Fibroblast of peridontal ligament (primary cell): ENCODE results near the gene HMGXB3.

ENCODE experiments used
- DNase-seq: peaks from one replicate; pipeline ENCODE4 v3.0.0-alpha.2; 2010; ENCODE audit errors: extremely low read depth

The HMGXB3 gene

GRCh38 chr5:150052956-150053712 is 52.6 kb downstream of the HMGXB3 start:
- peak; percentile 58 for DNase-seq

- DNase-seq, result no peak
Measured at GRCh38 chr5:150053713-150054392, 53.3 kb downstream of the HMGXB3 start.

- DNase-seq, result no peak
Measured at GRCh38 chr5:150054569-150054968, 54.0 kb downstream of the HMGXB3 start.

- DNase-seq, result no peak
Measured at GRCh38 chr5:150055326-150056074, 55.0 kb downstream of the HMGXB3 start.

- DNase-seq, result no peak
Measured at GRCh38 chr5:150056075-150056443, 55.5 kb downstream of the HMGXB3 start.

- DNase-seq, result no peak
Measured at GRCh38 chr5:150057052-150057451, 56.5 kb downstream of the HMGXB3 start.

GRCh38 chr5:150057511-150057910 is 57.0 kb downstream of the HMGXB3 start:
- DNase-seq, result no peak

- no peak for DNase-seq
Measured at GRCh38 chr5:150057996-150058395, 57.5 kb downstream of the HMGXB3 start.

- DNase-seq, result peak; percentile 56
Measured at GRCh38 chr5:150058480-150059126, 58.1 kb downstream of the HMGXB3 start.

- DNase-seq, result no peak
Measured at GRCh38 chr5:150059623-150060022, 59.1 kb downstream of the HMGXB3 start.

- DNase-seq, result no peak
Measured at GRCh38 chr5:150060471-150060870, 59.9 kb downstream of the HMGXB3 start.

- no peak for DNase-seq
Measured at GRCh38 chr5:150061538-150061995, 61.0 kb downstream of the HMGXB3 start.

GRCh38 chr5:150062216-150062922 is 61.8 kb downstream of the HMGXB3 start:
- no peak for DNase-seq

GRCh38 chr5:150063638-150064037 is 63.1 kb downstream of the HMGXB3 start:
- DNase-seq, result no peak

- no peak for DNase-seq
Measured at GRCh38 chr5:150064681-150065220, 64.2 kb downstream of the HMGXB3 start.

GRCh38 chr5:150065346-150065745 is 64.8 kb downstream of the HMGXB3 start:
- DNase-seq, result peak; percentile 32

- peak; percentile 31 for DNase-seq
Measured at GRCh38 chr5:150065886-150066285, 65.3 kb downstream of the HMGXB3 start.

- no peak for DNase-seq
Measured at GRCh38 chr5:150066436-150066835, 65.9 kb downstream of the HMGXB3 start.

GRCh38 chr5:150066901-150067396 is 66.4 kb downstream of the HMGXB3 start:
- peak; percentile 65 for DNase-seq

- no peak for DNase-seq
Measured at GRCh38 chr5:150067405-150067960, 66.9 kb downstream of the HMGXB3 start.

- DNase-seq, result no peak
Measured at GRCh38 chr5:150068071-150068470, 67.5 kb downstream of the HMGXB3 start.
